ENCODE measurements around the gene RHCE.

Gene RHCE

DNA sequence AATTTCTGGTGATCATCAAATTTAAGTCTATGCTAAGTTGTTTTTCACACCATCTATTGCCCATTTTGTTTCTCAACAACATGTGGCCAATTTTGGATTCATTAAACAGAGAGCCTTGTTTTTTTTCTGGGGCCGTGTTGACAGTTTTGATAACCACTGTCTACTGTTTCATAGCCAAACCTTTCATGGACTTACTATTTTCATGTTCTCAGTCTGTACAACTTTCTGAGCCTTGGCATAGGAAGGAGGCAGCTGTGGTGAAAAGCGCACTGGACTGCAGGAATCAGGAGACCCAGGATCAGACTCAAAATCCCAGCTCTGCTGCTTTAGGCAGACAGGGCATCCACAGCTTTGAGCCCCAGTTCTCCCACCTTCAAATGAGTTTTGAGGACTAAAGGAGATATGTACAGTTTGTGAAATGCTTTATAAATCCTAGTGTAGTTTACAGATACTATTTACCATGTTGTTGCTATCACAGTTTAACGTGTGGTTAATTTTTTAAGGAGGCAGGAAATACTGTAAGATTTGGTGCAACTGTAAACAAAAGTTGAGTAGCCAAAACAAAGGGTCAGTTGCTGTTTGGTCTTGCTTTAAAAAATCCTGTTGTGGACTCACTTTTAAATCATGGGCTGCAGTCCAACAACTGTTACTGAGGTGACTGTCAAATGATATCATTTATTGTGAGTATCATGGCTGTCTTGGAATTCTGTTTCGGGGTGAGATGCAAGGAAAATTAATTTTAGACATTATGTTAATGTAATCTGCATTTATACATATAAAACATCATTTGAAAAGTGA lies 13.0 kb upstream of the RHCE start:
- TF ChIP-seq ZSCAN18 (tag by site-specific recombination; IDR thresholded peaks at IDR 0.05) (no peak), ZXDB (tag by site-specific recombination; IDR thresholded peaks at IDR 0.05) (peak; percentile 1; the same call in 1 of the 2 replicates), ZNF658 (tag by site-specific recombination; IDR thresholded peaks at IDR 0.05) (no peak), KLF1 (tag by site-specific recombination; IDR thresholded peaks at IDR 0.05) (no peak), ZNF600 (tag by site-specific recombination; IDR thresholded peaks at IDR 0.05) (peak; percentile 46; the same call in 1 of the 2 replicates), ZNF324 (tag by site-specific recombination; IDR thresholded peaks at IDR 0.05) (no peak), FEZF1 (tag by site-specific recombination; IDR thresholded peaks at IDR 0.05) (peak; percentile 78), ZNF558 (tag by site-specific recombination; IDR thresholded peaks at IDR 0.05) (no peak), ZNF692 (tag by site-specific recombination; IDR thresholded peaks at IDR 0.05) (no peak), PRDM6 (tag by site-specific recombination; IDR thresholded peaks at IDR 0.05) (peak; percentile 50), ZBTB6 (tag by site-specific recombination; IDR thresholded peaks at IDR 0.05) (no peak), ZEB2 (tag by site-specific recombination; IDR thresholded peaks at IDR 0.05) (no peak), ZFP37 (tag by site-specific recombination; IDR thresholded peaks at IDR 0.05) (no peak), ZNF623 (tag by site-specific recombination; IDR thresholded peaks at IDR 0.05) (no peak), ZNF146 (tag by site-specific recombination; IDR thresholded peaks at IDR 0.05) (no peak), KLF7 (tag by site-specific recombination; IDR thresholded peaks at IDR 0.05; ENCODE audit: borderline replicate concordance) (no peak), ZNF776 (tag by site-specific recombination; IDR thresholded peaks at IDR 0.05; ENCODE audit: borderline replicate concordance) (no peak), ZNF473 (tag by site-specific recombination; IDR thresholded peaks at IDR 0.05) (no peak), SCRT2 (tag by site-specific recombination; IDR thresholded peaks at IDR 0.05) (0 out of 2 replicates have a peak, but pooled peaks have one; percentile 35)
- TF ChIP-seq, protein P1, sequence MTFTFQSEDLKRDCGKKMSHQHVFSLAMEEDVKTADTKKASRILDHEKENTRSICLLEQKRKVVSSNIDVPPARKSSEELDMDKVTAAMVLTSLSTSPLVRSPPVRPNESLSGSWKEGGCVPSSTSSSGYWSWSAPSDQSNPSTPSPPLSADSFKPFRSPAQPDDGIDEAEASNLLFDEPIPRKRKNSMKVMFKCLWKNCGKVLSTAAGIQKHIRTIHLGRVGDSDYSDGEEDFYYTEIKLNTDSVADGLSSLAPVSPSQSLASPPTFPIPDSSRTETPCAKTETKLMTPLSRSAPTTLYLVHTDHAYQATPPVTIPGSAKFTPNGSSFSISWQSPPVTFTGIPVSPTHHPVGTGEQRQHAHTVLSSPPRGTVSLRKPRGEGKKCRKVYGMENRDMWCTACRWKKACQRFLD (tag by site-specific recombination; IDR thresholded peaks at IDR 0.05) = no peak

More for the DNA sequence above, 13.0 kb upstream of the RHCE start:
- H3K9me3 ChIP-seq (ENCODE audit: control insufficient read depth, insufficient read depth, low read depth, low read length) = no peaks in the 10 kb centered on the region
- peaks cover 0 to 4% of the 10 kb centered on the region in 2 experiments; a peak in 1 of 3 replicates for H3K36me3 ChIP-seq (ENCODE audit: control insufficient read depth in 2 of 2, insufficient read depth in 1 of 2, low read length in 2 of 2)
- no peak overlapping the region; the same call in 1 of the 2 replicates for H3K27ac ChIP-seq (ENCODE audit: extremely low read depth, low read depth, low read length)
- POLR2A ChIA-PET = no interaction called here
- H3K4me1 ChIP-seq (ENCODE audit: control insufficient read depth, insufficient read depth, low read length) = peaks cover 35% of the 10 kb centered on the region
- no peak overlapping the region; the same call in 1 of the 2 replicates for H3K4me3 ChIP-seq (ENCODE audit: low read depth, low read length)
- CTCF ChIA-PET = interaction anchor here (1.1 kb wide), 1 partner anchor 69 kb away, joined by 3 read pairs; no protein-coding TSS in a partner anchor

All from HEK293 (cell line).